Head of caudate nucleus (tissue), 42 donors: Measurements from ENCODE around the gene BEND3.
A peak's percentile ranks its signal among the peaks of the same experiment; 100 is the strongest.
"Not testable (repeated sequence)": the region's sequence is repeated elsewhere in the genome, so short reads cannot be mapped to it uniquely, and the experiment has no call there.

Experiments
- DNase-seq, 42 donors: peaks; one replicate each; pipeline versions ENCODE4 v3.0.0 to v3.0.0-alpha.2; 2020 to 2021; ENCODE audit warnings: mixed read lengths in 7 of 42
- intact Hi-C: fragments of 100-400 bp; cut with DNase I; formaldehyde crosslinking; loops from one replicate; pipeline ENCODE4 v1.15.0; 2022

The BEND3 gene

GRCh38 chr6:107061125-107062020, 53.9 kb downstream of the BEND3 start:
- intact Hi-C loops, result no loop called here
- no peak for DNase-seq

GRCh38 chr6:107060704-107061103, 54.6 kb downstream of the BEND3 start:
- intact Hi-C loops, result no loop called here
- no peak for DNase-seq

GRCh38 chr6:107059606-107060005, 55.7 kb downstream of the BEND3 start:
- intact Hi-C loops, result no loop called here
- DNase-seq, result no peak

- no peak for DNase-seq
- intact Hi-C loops, result no loop called here
Observed at GRCh38 chr6:107057679-107058078, 57.6 kb downstream of the BEND3 start.

GRCh38 chr6:107056796-107057195, 58.5 kb downstream of the BEND3 start:
- DNase-seq, result no peak
- intact Hi-C loops, result no loop called here

GRCh38 chr6:107047807-107048206, 67.5 kb downstream of the BEND3 start:
- intact Hi-C loops, result no loop called here
- no peak for DNase-seq

GRCh38 chr6:107045826-107046675, 69.3 kb downstream of the BEND3 start:
- intact Hi-C loops, result no loop called here
- DNase-seq, result peak in 35 of 42 donors; percentile 9 to 66 (median 36)

- intact Hi-C loops, result no loop called here
- no peak for DNase-seq
Observed at GRCh38 chr6:107033126-107033525, 82.2 kb downstream of the BEND3 start.

GRCh38 chr6:107032051-107032450, 83.3 kb downstream of the BEND3 start:
- intact Hi-C loops, result no loop called here
- DNase-seq, result no peak

GRCh38 chr6:107030151-107030550, 85.2 kb downstream of the BEND3 start:
- intact Hi-C loops, result no loop called here
- no peak for DNase-seq

- intact Hi-C loops, result loop anchor here (5.0 kb wide), 1 partner anchor 400 kb away; the partner anchor contains the start of genes QRSL1 and RTN4IP1
- DNase-seq, result no peak
Observed at GRCh38 chr6:107026965-107027364, 88.3 kb downstream of the BEND3 start.

GRCh38 chr6:107021446-107022185, 93.7 kb downstream of the BEND3 start:
- DNase-seq, result no peak
- intact Hi-C loops, result no loop called here

- no peak for DNase-seq
- intact Hi-C loops, result no loop called here
Observed at GRCh38 chr6:107020239-107020638, 95.1 kb downstream of the BEND3 start.

- intact Hi-C loops, result not testable (repeated sequence)
Observed at GRCh38 chr6:107019628-107020027, 95.7 kb downstream of the BEND3 start.

GRCh38 chr6:107019047-107019446, 96.3 kb downstream of the BEND3 start:
- intact Hi-C loops, result no loop called here
- DNase-seq, result no peak

More at GRCh38 chr6:107019628-107020027, 95.7 kb downstream of the BEND3 start:
- DNase-seq, result not testable (repeated sequence)
